Measurements from ENCODE around the gene TGIF2.

DNA sequence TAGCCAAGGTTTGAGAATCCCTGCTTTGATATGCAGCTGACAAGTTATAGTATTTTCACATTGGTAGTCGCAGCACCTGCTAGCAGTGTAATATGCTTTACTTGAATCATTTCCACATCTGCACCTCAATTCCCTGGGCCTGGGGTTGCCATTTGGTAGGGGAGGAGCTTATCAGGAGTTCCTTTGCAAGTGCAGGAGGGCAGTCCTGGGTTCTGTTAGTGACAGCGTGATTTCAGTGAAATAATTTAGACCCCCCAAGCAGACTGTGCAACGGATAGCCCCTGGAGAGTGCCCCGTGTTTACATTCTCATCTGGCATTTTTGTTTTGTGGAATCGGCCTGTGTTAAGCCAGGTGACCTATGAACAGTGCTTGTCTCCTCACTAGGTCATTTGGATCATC lies 38.2 kb downstream of the TGIF2 start:
- TF ChIP-seq, protein P1, sequence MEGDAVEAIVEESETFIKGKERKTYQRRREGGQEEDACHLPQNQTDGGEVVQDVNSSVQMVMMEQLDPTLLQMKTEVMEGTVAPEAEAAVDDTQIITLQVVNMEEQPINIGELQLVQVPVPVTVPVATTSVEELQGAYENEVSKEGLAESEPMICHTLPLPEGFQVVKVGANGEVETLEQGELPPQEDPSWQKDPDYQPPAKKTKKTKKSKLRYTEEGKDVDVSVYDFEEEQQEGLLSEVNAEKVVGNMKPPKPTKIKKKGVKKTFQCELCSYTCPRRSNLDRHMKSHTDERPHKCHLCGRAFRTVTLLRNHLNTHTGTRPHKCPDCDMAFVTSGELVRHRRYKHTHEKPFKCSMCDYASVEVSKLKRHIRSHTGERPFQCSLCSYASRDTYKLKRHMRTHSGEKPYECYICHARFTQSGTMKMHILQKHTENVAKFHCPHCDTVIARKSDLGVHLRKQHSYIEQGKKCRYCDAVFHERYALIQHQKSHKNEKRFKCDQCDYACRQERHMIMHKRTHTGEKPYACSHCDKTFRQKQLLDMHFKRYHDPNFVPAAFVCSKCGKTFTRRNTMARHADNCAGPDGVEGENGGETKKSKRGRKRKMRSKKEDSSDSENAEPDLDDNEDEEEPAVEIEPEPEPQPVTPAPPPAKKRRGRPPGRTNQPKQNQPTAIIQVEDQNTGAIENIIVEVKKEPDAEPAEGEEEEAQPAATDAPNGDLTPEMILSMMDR (IDR thresholded peaks at IDR 0.05; ENCODE audit: low read depth, low read length) = no peak
- no peak for TF ChIP-seq EZH2phosphoT487 (IDR thresholded peaks at IDR 0.05; ENCODE audit: low read depth)
